GM23338 (cell line): ENCODE results near the gene GSN. TPM values are rescaled to one million over a fixed set of nuclear protein-coding genes. Genes with fewer than 3 reads are reported as not detected.

Experiments used
- ATAC-seq: fragments of 200-7000 bp; cut with Tn5 transposase; 3 replicates; pipeline ENCODE4 v1.9.1; 2020
- DNase-seq: peaks from one replicate; pipeline ENCODE4 v3.0.0-alpha.2; 2015; ENCODE audit warnings: low spot score
- H2AFZ ChIP-seq: fragments of 200-600 bp; sonication (generic); 2 replicates; pipeline ENCODE4 v1.8.0; 2016; ENCODE audit warnings: antibody characterized with exemption, mild to moderate bottlenecking, moderate library complexity
- H3F3A ChIP-seq: fragments of 200-600 bp; sonication (generic); replicated peaks from 2 replicates; pipeline ENCODE4 v1.8.0; 2017; ENCODE audit warnings: antibody characterized with exemption, mixed run types, low read depth
- H3K27ac ChIP-seq: fragments of 200-600 bp; sonication (generic); 2 replicates; pipeline ENCODE4 v1.6.1; 2016; ENCODE audit warnings: low read depth
- H3K27me3 ChIP-seq: fragments of 200-600 bp; sonication (generic); 2 replicates; pipeline ENCODE4 v1.8.0; 2016; ENCODE audit warnings: mild to moderate bottlenecking, mixed run types, moderate library complexity; ENCODE audit not compliant: insufficient read depth
- H3K36me3 ChIP-seq: fragments of 200-600 bp; sonication (generic); 2 replicates; pipeline ENCODE4 v1.8.0; 2016; ENCODE audit warnings: mild to moderate bottlenecking; ENCODE audit not compliant: insufficient read depth
- H3K4me1 ChIP-seq: fragments of 200-600 bp; sonication (generic); 2 replicates; pipeline ENCODE4 v1.8.0; 2016; ENCODE audit warnings: mild to moderate bottlenecking, moderate library complexity; ENCODE audit not compliant: insufficient read depth
- H3K4me2 ChIP-seq: fragments of 200-600 bp; sonication (generic); 2 replicates; pipeline ENCODE4 v1.7.1; 2017; ENCODE audit warnings: mixed run types
- H3K4me3 ChIP-seq: fragments of 200-600 bp; sonication (generic); 2 replicates; pipeline ENCODE4 v1.6.1; 2016; ENCODE audit warnings: mixed run types
- H3K79me2 ChIP-seq: fragments of 200-600 bp; sonication (generic); replicated peaks from 2 replicates; pipeline ENCODE4 v1.8.0; 2017; ENCODE audit warnings: mild to moderate bottlenecking; ENCODE audit not compliant: insufficient read depth
- H3K9me2 ChIP-seq: fragments of 200-600 bp; sonication (generic); 2 replicates; pipeline ENCODE4 v1.8.0; 2017; ENCODE audit not compliant: insufficient read depth
- H4K20me1 ChIP-seq: fragments of 200-600 bp; sonication (generic); replicated peaks from 2 replicates; pipeline ENCODE4 v1.8.0; 2017; ENCODE audit warnings: mild to moderate bottlenecking; ENCODE audit not compliant: insufficient read depth
- H3K27ac Mint-ChIP-seq: 2 replicates; pipeline ENCODE4 v1.8.0; 2020; ENCODE audit warnings: inconsistent platforms, mild to moderate bottlenecking, moderate library complexity, mixed read lengths
- H3K27me3 Mint-ChIP-seq: 3 replicates; pipeline ENCODE4 v1.8.0; 2022; ENCODE audit warnings: low read depth, mild to moderate bottlenecking, moderate library complexity, mixed read lengths, inconsistent platforms; ENCODE audit not compliant: insufficient read depth, poor library complexity
- H3K36me3 Mint-ChIP-seq: 3 replicates; pipeline ENCODE4 v1.8.0; 2021; ENCODE audit warnings: low read depth, mild to moderate bottlenecking, inconsistent platforms, moderate library complexity, mixed read lengths
- H3K4me1 Mint-ChIP-seq: 3 replicates; pipeline ENCODE4 v1.8.0; 2020; ENCODE audit warnings: mild to moderate bottlenecking, inconsistent platforms, mixed read lengths
- H3K4me3 Mint-ChIP-seq: 3 replicates; pipeline ENCODE4 v1.8.0; 2021; ENCODE audit warnings: moderate library complexity, mild to moderate bottlenecking, inconsistent platforms, mixed read lengths
- H3K9me3 Mint-ChIP-seq: 3 replicates; pipeline ENCODE4 v1.8.0; 2020; ENCODE audit warnings: moderate library complexity, mild to moderate bottlenecking, inconsistent platforms, mixed read lengths
- CREB1 ChIP-seq: fragments of 250-450 bp; sonication (Bioruptor Pico); IDR thresholded peaks from 2 replicates; pipeline ENCODE4 v1.5.0; 2020; ENCODE audit warnings: low read depth, mild to moderate bottlenecking, moderate library complexity
- CTCF ChIP-seq, 2 experiments: fragments of 200-600 bp in 1 of 2; sonication (generic) in 1 of 2; conservative IDR thresholded peaks; 2 replicates each; pipeline versions ENCODE4 v1.5.1 to v1.6.1; 2016 to 2017; ENCODE audit warnings: antibody characterized with exemption in 2 of 2, low read depth in 2 of 2, mild to moderate bottlenecking in 2 of 2, moderate library complexity in 1 of 2
- EZH2 ChIP-seq: fragments of 200-600 bp; sonication (generic); IDR thresholded peaks from one replicate; pipeline ENCODE4 v1.8.0; 2017; ENCODE audit warnings: antibody characterized with exemption, mild to moderate bottlenecking, low read depth; ENCODE audit not compliant: unreplicated experiment
- EZH2phosphoT487 ChIP-seq: fragments of 200-600 bp; sonication (generic); IDR thresholded peaks from one replicate; pipeline ENCODE4 v1.8.1; 2018; ENCODE audit warnings: antibody characterized with exemption; ENCODE audit not compliant: unreplicated experiment
- JUNB ChIP-seq: IDR thresholded peaks from one replicate; pipeline ENCODE4 v1.6.1; 2016; ENCODE audit warnings: antibody characterized with exemption; ENCODE audit not compliant: unreplicated experiment
- NANOG ChIP-seq: IDR thresholded peaks from 2 replicates; pipeline ENCODE4 v1.6.1; 2016; ENCODE audit warnings: antibody characterized with exemption, borderline replicate concordance
- POLR2AphosphoS5 ChIP-seq: IDR thresholded peaks from 2 replicates; pipeline ENCODE4 v1.6.1; 2016; ENCODE audit warnings: antibody characterized with exemption, low read depth
- STAT1 ChIP-seq: IDR thresholded peaks from one replicate; pipeline ENCODE4 v1.6.1; 2016; ENCODE audit warnings: antibody characterized with exemption; ENCODE audit not compliant: unreplicated experiment
- ZNF114 ChIP-seq: fragments of 250-450 bp; sonication (Bioruptor Pico); IDR thresholded peaks from 2 replicates; pipeline ENCODE4 v1.5.0; 2020; ENCODE audit warnings: mild to moderate bottlenecking, moderate library complexity
- ZNF331 ChIP-seq: fragments of 250-450 bp; sonication (Bioruptor Pico); IDR thresholded peaks from 2 replicates; pipeline ENCODE4 v1.5.0; 2020; ENCODE audit warnings: low read depth, mild to moderate bottlenecking, moderate library complexity
- polyA plus RNA-seq: library from polyadenylated mRNA; unstranded; fragments of >200 nt; fragmentation: Nextera tagmentation; extraction: Ambion mirVana; gene quantifications from 2 replicates; pipeline ENCODE4 v1.2.1, GENCODE V29; 2016
- total RNA-seq: library from RNA; depleted of rRNA; stranded (reverse); fragments of >200 nt; shearing (Covaris generic); gene quantifications from 2 replicates; pipeline ENCODE4 v1.2.3, GENCODE V29; 2014
- TF ChIP-seq, protein P1 (sequence below): IDR thresholded peaks from one replicate; pipeline ENCODE4 v1.6.1; 2018; ENCODE audit warnings: antibody characterized with exemption; ENCODE audit not compliant: unreplicated experiment
- TF ChIP-seq, protein P2 (sequence below): fragments of 250-450 bp; sonication (Bioruptor Pico); IDR thresholded peaks from 2 replicates; pipeline ENCODE4 v1.5.0; 2020; ENCODE audit warnings: mild to moderate bottlenecking, moderate library complexity
- TF ChIP-seq, protein P3 (sequence below): IDR thresholded peaks from 2 replicates; pipeline ENCODE4 v1.6.1; 2016; ENCODE audit warnings: antibody characterized with exemption

Gene GSN
- total and polyA plus RNA-seq, 2 experiments from 2014 or later: 30.2 to 85.7 TPM

DNA sequence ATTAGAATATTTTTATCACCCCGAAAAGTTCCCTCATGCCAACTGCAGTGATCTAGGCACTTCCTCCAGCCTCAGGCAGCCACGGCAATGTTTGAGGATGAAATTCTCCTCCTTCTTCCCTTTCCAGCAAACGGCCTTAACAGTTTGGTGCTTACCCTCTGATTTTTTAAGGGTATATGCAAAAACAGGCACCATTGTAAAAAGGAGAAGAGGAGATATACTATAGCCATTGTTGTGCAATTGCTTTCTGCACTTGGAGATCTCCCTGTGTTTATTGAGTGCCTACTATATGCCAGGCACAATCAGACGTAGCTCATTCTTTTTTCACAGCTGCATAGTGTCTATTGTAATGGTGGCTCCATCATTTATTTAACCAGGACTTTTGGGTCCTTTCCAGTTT is 29.4 kb downstream of the GSN start:
- H3K9me2 ChIP-seq: no peaks in the 10 kb centered on the region
- Mint-ChIP-seq H3K27ac (no peak overlapping the region), H3K36me3 (peaks cover 7% of the 10 kb centered on the region; the same call in 1 of the 3 replicates), H3K9me3 (no peaks in the 10 kb centered on the region), H3K4me1 (peaks cover 29% of the 10 kb centered on the region), H3K4me3 (no peak overlapping the region), H3K27me3 (peaks cover 17% of the 10 kb centered on the region)
- TF ChIP-seq, protein P1, sequence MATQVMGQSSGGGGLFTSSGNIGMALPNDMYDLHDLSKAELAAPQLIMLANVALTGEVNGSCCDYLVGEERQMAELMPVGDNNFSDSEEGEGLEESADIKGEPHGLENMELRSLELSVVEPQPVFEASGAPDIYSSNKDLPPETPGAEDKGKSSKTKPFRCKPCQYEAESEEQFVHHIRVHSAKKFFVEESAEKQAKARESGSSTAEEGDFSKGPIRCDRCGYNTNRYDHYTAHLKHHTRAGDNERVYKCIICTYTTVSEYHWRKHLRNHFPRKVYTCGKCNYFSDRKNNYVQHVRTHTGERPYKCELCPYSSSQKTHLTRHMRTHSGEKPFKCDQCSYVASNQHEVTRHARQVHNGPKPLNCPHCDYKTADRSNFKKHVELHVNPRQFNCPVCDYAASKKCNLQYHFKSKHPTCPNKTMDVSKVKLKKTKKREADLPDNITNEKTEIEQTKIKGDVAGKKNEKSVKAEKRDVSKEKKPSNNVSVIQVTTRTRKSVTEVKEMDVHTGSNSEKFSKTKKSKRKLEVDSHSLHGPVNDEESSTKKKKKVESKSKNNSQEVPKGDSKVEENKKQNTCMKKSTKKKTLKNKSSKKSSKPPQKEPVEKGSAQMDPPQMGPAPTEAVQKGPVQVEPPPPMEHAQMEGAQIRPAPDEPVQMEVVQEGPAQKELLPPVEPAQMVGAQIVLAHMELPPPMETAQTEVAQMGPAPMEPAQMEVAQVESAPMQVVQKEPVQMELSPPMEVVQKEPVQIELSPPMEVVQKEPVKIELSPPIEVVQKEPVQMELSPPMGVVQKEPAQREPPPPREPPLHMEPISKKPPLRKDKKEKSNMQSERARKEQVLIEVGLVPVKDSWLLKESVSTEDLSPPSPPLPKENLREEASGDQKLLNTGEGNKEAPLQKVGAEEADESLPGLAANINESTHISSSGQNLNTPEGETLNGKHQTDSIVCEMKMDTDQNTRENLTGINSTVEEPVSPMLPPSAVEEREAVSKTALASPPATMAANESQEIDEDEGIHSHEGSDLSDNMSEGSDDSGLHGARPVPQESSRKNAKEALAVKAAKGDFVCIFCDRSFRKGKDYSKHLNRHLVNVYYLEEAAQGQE: no peak
- no peak for TF ChIP-seq STAT1
- TF ChIP-seq NANOG: no peak
- no peak for TF ChIP-seq ZNF114
- no peak for TF ChIP-seq EZH2
- TF ChIP-seq CREB1 (CRISPR knock-in tag): no peak
- TF ChIP-seq JUNB: no peak
- TF ChIP-seq CTCF (conservative IDR thresholded peaks at IDR 0.05; ENCODE audit: low read depth in 2 of 2): no peak
- TF ChIP-seq POLR2AphosphoS5: no peak
- TF ChIP-seq ZNF331 (CRISPR knock-in tag): no peak
- TF ChIP-seq, protein P2, sequence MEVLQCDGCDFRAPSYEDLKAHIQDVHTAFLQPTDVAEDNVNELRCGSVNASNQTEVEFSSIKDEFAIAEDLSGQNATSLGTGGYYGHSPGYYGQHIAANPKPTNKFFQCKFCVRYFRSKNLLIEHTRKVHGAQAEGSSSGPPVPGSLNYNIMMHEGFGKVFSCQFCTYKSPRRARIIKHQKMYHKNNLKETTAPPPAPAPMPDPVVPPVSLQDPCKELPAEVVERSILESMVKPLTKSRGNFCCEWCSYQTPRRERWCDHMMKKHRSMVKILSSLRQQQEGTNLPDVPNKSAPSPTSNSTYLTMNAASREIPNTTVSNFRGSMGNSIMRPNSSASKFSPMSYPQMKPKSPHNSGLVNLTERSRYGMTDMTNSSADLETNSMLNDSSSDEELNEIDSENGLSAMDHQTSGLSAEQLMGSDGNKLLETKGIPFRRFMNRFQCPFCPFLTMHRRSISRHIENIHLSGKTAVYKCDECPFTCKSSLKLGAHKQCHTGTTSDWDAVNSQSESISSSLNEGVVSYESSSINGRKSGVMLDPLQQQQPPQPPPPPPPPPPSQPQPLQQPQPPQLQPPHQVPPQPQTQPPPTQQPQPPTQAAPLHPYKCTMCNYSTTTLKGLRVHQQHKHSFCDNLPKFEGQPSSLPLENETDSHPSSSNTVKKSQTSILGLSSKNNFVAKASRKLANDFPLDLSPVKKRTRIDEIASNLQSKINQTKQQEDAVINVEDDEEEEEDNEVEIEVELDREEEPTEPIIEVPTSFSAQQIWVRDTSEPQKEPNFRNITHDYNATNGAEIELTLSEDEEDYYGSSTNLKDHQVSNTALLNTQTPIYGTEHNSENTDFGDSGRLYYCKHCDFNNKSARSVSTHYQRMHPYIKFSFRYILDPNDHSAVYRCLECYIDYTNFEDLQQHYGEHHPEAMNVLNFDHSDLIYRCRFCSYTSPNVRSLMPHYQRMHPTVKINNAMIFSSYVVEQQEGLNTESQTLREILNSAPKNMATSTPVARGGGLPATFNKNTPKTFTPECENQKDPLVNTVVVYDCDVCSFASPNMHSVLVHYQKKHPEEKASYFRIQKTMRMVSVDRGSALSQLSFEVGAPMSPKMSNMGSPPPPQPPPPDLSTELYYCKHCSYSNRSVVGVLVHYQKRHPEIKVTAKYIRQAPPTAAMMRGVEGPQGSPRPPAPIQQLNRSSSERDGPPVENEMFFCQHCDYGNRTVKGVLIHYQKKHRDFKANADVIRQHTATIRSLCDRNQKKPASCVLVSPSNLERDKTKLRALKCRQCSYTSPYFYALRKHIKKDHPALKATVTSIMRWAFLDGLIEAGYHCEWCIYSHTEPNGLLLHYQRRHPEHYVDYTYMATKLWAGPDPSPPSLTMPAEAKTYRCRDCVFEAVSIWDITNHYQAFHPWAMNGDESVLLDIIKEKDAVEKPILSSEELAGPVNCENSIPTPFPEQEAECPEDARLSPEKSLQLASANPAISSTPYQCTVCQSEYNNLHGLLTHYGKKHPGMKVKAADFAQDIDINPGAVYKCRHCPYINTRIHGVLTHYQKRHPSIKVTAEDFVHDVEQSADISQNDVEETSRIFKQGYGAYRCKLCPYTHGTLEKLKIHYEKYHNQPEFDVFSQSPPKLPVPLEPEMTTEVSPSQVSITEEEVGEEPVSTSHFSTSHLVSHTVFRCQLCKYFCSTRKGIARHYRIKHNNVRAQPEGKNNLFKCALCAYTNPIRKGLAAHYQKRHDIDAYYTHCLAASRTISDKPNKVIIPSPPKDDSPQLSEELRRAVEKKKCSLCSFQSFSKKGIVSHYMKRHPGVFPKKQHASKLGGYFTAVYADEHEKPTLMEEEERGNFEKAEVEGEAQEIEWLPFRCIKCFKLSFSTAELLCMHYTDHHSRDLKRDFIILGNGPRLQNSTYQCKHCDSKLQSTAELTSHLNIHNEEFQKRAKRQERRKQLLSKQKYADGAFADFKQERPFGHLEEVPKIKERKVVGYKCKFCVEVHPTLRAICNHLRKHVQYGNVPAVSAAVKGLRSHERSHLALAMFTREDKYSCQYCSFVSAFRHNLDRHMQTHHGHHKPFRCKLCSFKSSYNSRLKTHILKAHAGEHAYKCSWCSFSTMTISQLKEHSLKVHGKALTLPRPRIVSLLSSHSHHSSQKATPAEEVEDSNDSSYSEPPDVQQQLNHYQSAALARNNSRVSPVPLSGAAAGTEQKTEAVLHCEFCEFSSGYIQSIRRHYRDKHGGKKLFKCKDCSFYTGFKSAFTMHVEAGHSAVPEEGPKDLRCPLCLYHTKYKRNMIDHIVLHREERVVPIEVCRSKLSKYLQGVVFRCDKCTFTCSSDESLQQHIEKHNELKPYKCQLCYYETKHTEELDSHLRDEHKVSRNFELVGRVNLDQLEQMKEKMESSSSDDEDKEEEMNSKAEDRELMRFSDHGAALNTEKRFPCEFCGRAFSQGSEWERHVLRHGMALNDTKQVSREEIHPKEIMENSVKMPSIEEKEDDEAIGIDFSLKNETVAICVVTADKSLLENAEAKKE (CRISPR knock-in tag): no peak
- TF ChIP-seq EZH2phosphoT487: no peak
- TF ChIP-seq, protein P3, sequence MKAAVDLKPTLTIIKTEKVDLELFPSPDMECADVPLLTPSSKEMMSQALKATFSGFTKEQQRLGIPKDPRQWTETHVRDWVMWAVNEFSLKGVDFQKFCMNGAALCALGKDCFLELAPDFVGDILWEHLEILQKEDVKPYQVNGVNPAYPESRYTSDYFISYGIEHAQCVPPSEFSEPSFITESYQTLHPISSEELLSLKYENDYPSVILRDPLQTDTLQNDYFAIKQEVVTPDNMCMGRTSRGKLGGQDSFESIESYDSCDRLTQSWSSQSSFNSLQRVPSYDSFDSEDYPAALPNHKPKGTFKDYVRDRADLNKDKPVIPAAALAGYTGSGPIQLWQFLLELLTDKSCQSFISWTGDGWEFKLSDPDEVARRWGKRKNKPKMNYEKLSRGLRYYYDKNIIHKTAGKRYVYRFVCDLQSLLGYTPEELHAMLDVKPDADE: no peak
- peaks cover 26% of the 10 kb centered on the region for H3K27me3 ChIP-seq
- H3K79me2 ChIP-seq: no peaks in the 10 kb centered on the region
- no peak overlapping the region for H3K4me2 ChIP-seq
- ATAC-seq (no peak), DNase-seq (no peak)
- no peak overlapping the region for H2AFZ ChIP-seq
- peaks cover 16% of the 10 kb centered on the region for H3K4me1 ChIP-seq
- H4K20me1 ChIP-seq: no peaks in the 10 kb centered on the region; the same call in 1 of the 2 replicates
- H3K4me3 ChIP-seq: no peak overlapping the region
- no peak overlapping the region for H3K27ac ChIP-seq
- no peaks in the 10 kb centered on the region for H3K36me3 ChIP-seq
- H3F3A ChIP-seq: 0 out of 2 replicates have a peak, but pooled peaks cover 8% of the 10 kb centered on the region
